ENCODE measurements around the gene FLNA.

FLNA gene

DNA sequence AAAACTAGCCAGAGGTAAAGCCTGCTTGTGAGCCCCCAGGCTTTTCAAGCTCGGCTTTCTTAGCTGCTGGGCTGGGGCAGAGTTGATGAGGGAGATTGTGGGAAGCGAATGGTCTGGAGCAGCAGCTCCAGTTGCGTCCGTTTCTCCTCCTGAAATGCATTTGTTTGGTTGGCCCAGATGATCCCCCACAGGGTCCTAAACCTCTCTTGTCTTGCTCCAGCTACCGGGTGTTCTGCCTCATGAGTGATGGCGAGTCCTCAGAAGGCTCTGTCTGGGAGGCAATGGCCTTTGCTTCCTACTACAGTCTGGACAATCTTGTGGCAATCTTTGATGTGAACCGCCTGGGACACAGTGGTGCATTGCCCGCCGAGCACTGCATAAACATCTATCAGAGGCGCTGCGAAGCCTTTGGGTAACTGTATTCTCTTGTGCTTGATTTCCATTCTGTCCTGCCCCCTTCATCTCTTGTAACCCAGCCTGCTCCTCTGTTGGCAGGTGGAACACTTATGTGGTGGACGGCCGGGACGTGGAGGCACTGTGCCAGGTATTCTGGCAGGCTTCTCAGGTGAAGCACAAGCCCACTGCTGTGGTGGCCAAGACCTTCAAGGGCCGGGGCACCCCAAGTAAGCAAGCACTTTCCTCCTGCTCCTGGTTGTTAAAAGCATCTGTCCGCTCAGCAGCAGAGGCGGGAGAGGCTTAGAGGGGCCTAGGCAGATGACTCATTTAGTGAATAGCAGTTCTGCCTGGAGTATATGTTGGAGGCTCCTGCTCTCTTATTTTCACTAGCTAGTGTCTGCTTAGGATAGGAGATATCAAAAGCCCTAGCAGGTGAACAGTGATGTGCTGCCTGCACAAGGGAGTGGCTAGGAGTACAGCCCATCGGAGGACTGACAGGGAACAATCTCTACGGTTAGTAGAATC, 63.6 kb downstream of the FLNA start:
- no peak for DNase-seq (ENCODE audit: low spot score)
- H3K36me3 ChIP-seq (ENCODE audit: low read depth): no peaks in the 10 kb centered on the region
- no peak overlapping the region for H3K4me3 ChIP-seq (ENCODE audit: severe bottlenecking)
- TF ChIP-seq, protein P1, sequence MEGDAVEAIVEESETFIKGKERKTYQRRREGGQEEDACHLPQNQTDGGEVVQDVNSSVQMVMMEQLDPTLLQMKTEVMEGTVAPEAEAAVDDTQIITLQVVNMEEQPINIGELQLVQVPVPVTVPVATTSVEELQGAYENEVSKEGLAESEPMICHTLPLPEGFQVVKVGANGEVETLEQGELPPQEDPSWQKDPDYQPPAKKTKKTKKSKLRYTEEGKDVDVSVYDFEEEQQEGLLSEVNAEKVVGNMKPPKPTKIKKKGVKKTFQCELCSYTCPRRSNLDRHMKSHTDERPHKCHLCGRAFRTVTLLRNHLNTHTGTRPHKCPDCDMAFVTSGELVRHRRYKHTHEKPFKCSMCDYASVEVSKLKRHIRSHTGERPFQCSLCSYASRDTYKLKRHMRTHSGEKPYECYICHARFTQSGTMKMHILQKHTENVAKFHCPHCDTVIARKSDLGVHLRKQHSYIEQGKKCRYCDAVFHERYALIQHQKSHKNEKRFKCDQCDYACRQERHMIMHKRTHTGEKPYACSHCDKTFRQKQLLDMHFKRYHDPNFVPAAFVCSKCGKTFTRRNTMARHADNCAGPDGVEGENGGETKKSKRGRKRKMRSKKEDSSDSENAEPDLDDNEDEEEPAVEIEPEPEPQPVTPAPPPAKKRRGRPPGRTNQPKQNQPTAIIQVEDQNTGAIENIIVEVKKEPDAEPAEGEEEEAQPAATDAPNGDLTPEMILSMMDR (IDR thresholded peaks at IDR 0.05; ENCODE audit: poor library complexity, severe bottlenecking): no peak
- H3K27ac ChIP-seq (ENCODE audit: poor library complexity, severe bottlenecking): no peak overlapping the region
- no peaks in the 10 kb centered on the region for H3K4me1 ChIP-seq (ENCODE audit: insufficient read depth, poor library complexity, severe bottlenecking)
- H3K27me3 ChIP-seq (ENCODE audit: insufficient read depth, poor library complexity, severe bottlenecking): no peaks in the 10 kb centered on the region
- H3K9me3 ChIP-seq (ENCODE audit: severe bottlenecking): no peaks in the 10 kb centered on the region
- no peak for ATAC-seq (ENCODE audit: low read depth)

DNA sequence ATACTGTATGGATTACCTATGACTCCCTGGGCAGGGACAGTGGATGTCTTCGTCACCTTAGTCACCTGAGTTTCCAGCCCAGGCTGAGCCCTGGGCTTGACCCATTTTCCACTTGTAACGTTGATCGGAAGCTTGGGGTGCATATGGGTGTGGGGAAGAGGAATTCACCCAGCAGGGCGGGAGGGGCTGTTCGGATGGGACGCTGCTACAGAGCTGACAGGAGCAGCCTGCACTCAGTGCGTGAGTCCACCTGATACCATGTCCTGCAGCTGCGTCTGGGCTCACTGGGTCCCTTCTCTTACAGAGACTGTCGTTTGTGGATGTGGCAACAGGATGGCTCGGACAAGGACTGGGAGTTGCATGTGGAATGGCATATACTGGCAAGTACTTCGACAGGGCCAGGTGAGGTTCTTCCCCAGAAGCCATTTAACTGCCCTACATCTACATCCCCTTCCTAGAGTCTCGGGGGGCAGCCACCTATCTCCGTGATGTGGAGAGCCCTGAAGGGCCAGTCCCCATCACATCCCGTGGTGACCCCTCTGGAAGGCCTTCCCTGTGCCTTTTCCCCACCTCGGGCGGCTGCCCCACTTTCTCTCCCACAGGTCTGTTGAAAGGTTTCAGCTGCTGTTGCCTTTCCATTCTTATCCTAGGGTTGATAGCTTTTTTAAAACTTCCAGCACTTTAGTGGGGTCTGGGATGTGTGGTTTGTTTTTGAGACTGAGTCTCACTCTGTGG, 65.2 kb downstream of the FLNA start:
- TF ChIP-seq, protein P1 (IDR thresholded peaks at IDR 0.05; ENCODE audit: poor library complexity, severe bottlenecking): no peak
- Histone ChIP-seq H3K36me3 (ENCODE audit: low read depth) (no peaks in the 10 kb centered on the region), H3K4me3 (ENCODE audit: severe bottlenecking) (no peak overlapping the region), H3K27ac (ENCODE audit: poor library complexity, severe bottlenecking) (no peak overlapping the region), H3K4me1 (ENCODE audit: insufficient read depth, poor library complexity, severe bottlenecking) (no peaks in the 10 kb centered on the region), H3K9me3 (ENCODE audit: severe bottlenecking) (no peaks in the 10 kb centered on the region), H3K27me3 (ENCODE audit: insufficient read depth, poor library complexity, severe bottlenecking) (no peaks in the 10 kb centered on the region)
- ATAC-seq (ENCODE audit: low read depth) (no peak), DNase-seq (ENCODE audit: low spot score) (no peak)

DNA sequence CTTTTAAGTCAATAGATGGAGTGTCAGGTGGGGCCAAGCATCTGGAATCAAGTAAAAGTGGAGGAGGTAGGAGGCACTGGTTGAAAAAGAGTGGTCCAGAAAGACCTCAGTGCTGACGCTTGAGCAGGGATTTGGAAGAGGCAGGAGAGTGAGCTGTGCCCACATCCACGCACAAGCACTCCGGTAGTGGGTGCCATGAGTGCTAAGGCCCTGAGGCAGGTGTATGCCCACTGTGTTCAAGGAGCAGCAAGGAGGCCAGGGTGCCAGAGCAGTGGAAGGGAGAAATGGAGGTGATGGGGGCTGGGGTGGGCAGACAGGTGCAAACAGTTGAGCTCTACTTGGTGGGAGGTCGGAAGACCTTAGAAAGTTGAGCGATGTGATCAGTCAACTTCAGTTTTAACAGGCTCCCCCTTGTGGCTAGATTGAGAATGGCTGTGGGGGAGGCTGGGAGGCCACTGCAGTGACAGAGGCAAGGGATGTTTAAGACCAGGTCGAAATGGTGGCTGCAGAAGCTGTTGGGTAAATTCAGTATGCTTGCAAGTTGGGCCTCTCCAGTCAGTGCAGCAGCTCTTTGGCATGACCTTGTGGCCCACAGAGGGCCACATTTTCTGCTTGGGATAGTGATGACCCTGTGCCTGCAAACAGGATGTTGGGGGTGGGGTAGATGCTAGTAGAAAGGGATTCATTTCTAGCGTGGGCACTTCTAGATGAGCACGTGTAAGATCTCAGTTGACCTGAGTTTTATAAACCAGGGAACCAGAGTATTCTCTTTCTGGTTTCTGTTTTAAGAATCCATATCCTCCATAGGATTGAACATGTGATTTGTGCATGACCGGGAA, 66.1 kb downstream of the FLNA start:
- no peaks in the 10 kb centered on the region for H3K4me1 ChIP-seq (ENCODE audit: insufficient read depth, poor library complexity, severe bottlenecking)
- no peaks in the 10 kb centered on the region for H3K27me3 ChIP-seq (ENCODE audit: insufficient read depth, poor library complexity, severe bottlenecking)
- no peak overlapping the region for H3K4me3 ChIP-seq (ENCODE audit: severe bottlenecking)
- no peak overlapping the region for H3K27ac ChIP-seq (ENCODE audit: poor library complexity, severe bottlenecking)
- DNase-seq (ENCODE audit: low spot score): no peak
- TF ChIP-seq, protein P1 (IDR thresholded peaks at IDR 0.05; ENCODE audit: poor library complexity, severe bottlenecking): peak; percentile 48
- H3K9me3 ChIP-seq (ENCODE audit: severe bottlenecking): no peaks in the 10 kb centered on the region
- no peak for ATAC-seq (ENCODE audit: low read depth)
- H3K36me3 ChIP-seq (ENCODE audit: low read depth): no peaks in the 10 kb centered on the region

DNA sequence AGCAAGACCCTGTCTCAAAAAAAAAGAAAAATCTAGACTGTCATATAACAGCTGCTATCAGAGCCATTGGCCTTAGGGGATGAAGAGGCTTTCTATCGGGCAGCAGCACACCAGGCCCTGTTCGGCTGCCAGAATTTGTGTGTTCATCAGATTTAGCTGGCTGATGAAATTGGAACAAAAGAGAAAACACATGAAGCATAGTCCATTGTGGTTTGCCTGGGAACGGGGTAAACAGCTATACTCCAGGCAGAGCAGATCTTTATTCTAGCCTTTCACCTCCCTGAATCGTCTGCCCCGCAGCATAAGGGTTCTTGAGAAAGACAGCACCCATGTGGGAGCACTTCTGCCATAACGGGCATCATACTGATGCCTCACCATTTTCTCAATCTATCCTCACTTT, 67.2 kb downstream of the FLNA start:
- DNase-seq (ENCODE audit: low spot score) (no peak), ATAC-seq (ENCODE audit: low read depth) (no peak)
- Histone ChIP-seq H3K27me3 (ENCODE audit: insufficient read depth, poor library complexity, severe bottlenecking) (no peaks in the 10 kb centered on the region), H3K4me1 (ENCODE audit: insufficient read depth, poor library complexity, severe bottlenecking) (no peaks in the 10 kb centered on the region), H3K4me3 (ENCODE audit: severe bottlenecking) (no peak overlapping the region), H3K36me3 (ENCODE audit: low read depth) (no peaks in the 10 kb centered on the region), H3K27ac (ENCODE audit: poor library complexity, severe bottlenecking) (no peak overlapping the region), H3K9me3 (ENCODE audit: severe bottlenecking) (no peaks in the 10 kb centered on the region)
- TF ChIP-seq, protein P1 (IDR thresholded peaks at IDR 0.05; ENCODE audit: poor library complexity, severe bottlenecking): no peak
